ENCODE data around the gene MTO1. TPM values are rescaled to one million over a fixed set of nuclear protein-coding genes. Genes with fewer than 3 reads are reported as not detected.

MTO1 gene
- total RNA-seq, 1 experiment from 2014 or later = 19.5 TPM

DNA sequence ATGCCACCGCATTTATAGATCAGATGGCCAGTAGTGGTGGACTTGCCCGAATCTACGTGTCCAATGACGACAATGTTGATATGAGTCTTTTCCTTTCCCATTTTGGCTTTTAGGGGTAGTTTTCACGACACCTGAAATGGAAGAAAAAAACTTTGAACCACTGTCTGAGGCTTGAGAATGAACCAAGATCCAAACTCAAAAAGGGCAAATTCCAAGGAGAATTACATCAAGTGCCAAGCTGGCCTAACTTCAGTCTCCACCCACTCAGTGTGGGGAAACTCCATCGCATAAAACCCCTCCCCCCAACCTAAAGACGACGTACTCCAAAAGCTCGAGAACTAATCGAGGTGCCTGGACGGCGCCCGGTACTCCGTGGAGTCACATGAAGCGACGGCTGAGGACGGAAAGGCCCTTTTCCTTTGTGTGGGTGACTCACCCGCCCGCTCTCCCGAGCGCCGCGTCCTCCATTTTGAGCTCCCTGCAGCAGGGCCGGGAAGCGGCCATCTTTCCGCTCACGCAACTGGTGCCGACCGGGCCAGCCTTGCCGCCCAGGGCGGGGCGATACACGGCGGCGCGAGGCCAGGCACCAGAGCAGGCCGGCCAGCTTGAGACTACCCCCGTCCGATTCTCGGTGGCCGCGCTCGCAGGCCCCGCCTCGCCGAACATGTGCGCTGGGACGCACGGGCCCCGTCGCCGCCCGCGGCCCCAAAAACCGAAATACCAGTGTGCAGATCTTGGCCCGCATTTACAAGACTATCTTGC lies 58.6 kb downstream of the MTO1 start:
- H3K36me3 ChIP-seq (ENCODE audit: low read depth, low read length) = peaks cover 52% of the 10 kb centered on the region
- H3K27me3 ChIP-seq (ENCODE audit: low read length) = no peaks in the 10 kb centered on the region
- no peak for TF ChIP-seq EZH2phosphoT487 (IDR thresholded peaks at IDR 0.05; ENCODE audit: borderline replicate concordance, low read length)
- peaks cover 75% of the 10 kb centered on the region for H3K79me2 ChIP-seq (ENCODE audit: low read length)
- ATAC-seq (no peak), DNase-seq (peak; percentile 43)
- no peaks in the 10 kb centered on the region for H3K9me2 ChIP-seq (replicated peaks; ENCODE audit: low read length)
- H3K4me2 ChIP-seq (ENCODE audit: low read length) = peak overlapping the region; percentile 88
- no peak overlapping the region for H2AFZ ChIP-seq (ENCODE audit: low read length)
- H3K9me3 ChIP-seq (ENCODE audit: low read length) = no peaks in the 10 kb centered on the region
- peaks cover 39% of the 10 kb centered on the region for H3F3A ChIP-seq (ENCODE audit: low read length, unreplicated experiment)
- H3K27ac ChIP-seq (ENCODE audit: low read length) = peak overlapping the region; percentile 91
- peak overlapping the region; percentile 100 for H3K9ac ChIP-seq (ENCODE audit: low read length)
- ChIA-PET POLR2A (ENCODE audit: unreplicated experiment) (interaction anchor here (0.6 to 3.1 kb wide), 4 partner anchors 60 to 92 kb away, joined by 3 to 51 read pairs (median 12); no protein-coding TSS in a partner anchor), CTCF (no interaction called here)
- peaks cover 34% of the 10 kb centered on the region for H3K4me1 ChIP-seq (ENCODE audit: insufficient read depth, low read length)
- peaks cover 45% of the 10 kb centered on the region for H4K20me1 ChIP-seq (ENCODE audit: low read length)
- peak overlapping the region; percentile 93 for H3K4me3 ChIP-seq (ENCODE audit: low read length)
- intact Hi-C loops (cut with micrococcal nuclease) = loop anchor here (2.0 kb wide), 1 partner anchor 135 kb away; no protein-coding TSS in a partner anchor
- BruUV-seq (replicated peaks) = no TSS peak

GRCh38 chr6:73520688-73521350 lies 59.3 kb downstream of the MTO1 start, which contains the start of gene EEF1A1:
Gene EEF1A1 (minus strand): TSS chr6:73521032. CDS start chr6:73520026, 1,006 bp downstream.
- intact Hi-C loops (cut with micrococcal nuclease) = loop anchor here (1.0 to 2.0 kb wide), 3 partner anchors 59 to 134 kb away; no protein-coding TSS in a partner anchor
- no TSS peak for BruUV-seq (replicated peaks)
- DNase-seq (peak; percentile 98), ATAC-seq (peak; percentile 70)
- CTCF ChIA-PET = interaction anchor here (1.1 kb wide), 1 partner anchor 59 kb away, joined by 3 read pairs; no protein-coding TSS in a partner anchor
- peaks cover 34% of the 10 kb centered on the region for H3K4me1 ChIP-seq (ENCODE audit: insufficient read depth, low read length)
- H3K79me2 ChIP-seq (ENCODE audit: low read length) = peaks cover 75% of the 10 kb centered on the region
- peak within 1 kb of the TSS; percentile 99 for H3K27ac ChIP-seq (ENCODE audit: low read length)
- H3F3A ChIP-seq (ENCODE audit: low read length, unreplicated experiment) = peaks cover 32% of the 10 kb centered on the region
- H4K20me1 ChIP-seq (ENCODE audit: low read length) = peaks cover 38% of the 10 kb centered on the region
- peak within 1 kb of the TSS; percentile 98 for H3K4me2 ChIP-seq (ENCODE audit: low read length)
- H3K27me3 ChIP-seq (ENCODE audit: low read length) = no peaks in the 10 kb centered on the region
- TF ChIP-seq, protein P1, sequence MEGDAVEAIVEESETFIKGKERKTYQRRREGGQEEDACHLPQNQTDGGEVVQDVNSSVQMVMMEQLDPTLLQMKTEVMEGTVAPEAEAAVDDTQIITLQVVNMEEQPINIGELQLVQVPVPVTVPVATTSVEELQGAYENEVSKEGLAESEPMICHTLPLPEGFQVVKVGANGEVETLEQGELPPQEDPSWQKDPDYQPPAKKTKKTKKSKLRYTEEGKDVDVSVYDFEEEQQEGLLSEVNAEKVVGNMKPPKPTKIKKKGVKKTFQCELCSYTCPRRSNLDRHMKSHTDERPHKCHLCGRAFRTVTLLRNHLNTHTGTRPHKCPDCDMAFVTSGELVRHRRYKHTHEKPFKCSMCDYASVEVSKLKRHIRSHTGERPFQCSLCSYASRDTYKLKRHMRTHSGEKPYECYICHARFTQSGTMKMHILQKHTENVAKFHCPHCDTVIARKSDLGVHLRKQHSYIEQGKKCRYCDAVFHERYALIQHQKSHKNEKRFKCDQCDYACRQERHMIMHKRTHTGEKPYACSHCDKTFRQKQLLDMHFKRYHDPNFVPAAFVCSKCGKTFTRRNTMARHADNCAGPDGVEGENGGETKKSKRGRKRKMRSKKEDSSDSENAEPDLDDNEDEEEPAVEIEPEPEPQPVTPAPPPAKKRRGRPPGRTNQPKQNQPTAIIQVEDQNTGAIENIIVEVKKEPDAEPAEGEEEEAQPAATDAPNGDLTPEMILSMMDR (conservative IDR thresholded peaks at IDR 0.05; ENCODE audit: low read depth, low read length) = no peak
- no peaks in the 10 kb centered on the region for H3K9me2 ChIP-seq (replicated peaks; ENCODE audit: low read length)
- peaks cover 45% of the 10 kb centered on the region for H3K36me3 ChIP-seq (ENCODE audit: low read depth, low read length)
- H3K4me3 ChIP-seq (ENCODE audit: low read length) = peak within 1 kb of the TSS; percentile 93
- H2AFZ ChIP-seq (ENCODE audit: low read length) = peak within 1 kb of the TSS; percentile 87
- POLR2A ChIA-PET (ENCODE audit: unreplicated experiment) = interaction anchor here (0.6 to 3.1 kb wide), 5 partner anchors 8 to 85 kb away, joined by 3 to 51 read pairs (median 6); no protein-coding TSS in a partner anchor
- peak within 1 kb of the TSS; percentile 100 for H3K9ac ChIP-seq (ENCODE audit: low read length)
- H3K9me3 ChIP-seq (ENCODE audit: low read length) = no peaks in the 10 kb centered on the region

GRCh38 chr6:73521351-73521985 lies 59.9 kb downstream of the MTO1 start:
- Histone ChIP-seq H3F3A (ENCODE audit: low read length, unreplicated experiment) (peaks cover 26% of the 10 kb centered on the region), H4K20me1 (ENCODE audit: low read length) (peaks cover 32% of the 10 kb centered on the region), H3K36me3 (ENCODE audit: low read depth, low read length) (peaks cover 38% of the 10 kb centered on the region), H3K4me1 (ENCODE audit: insufficient read depth, low read length) (peaks cover 33% of the 10 kb centered on the region), H2AFZ (ENCODE audit: low read length) (peak overlapping the region; percentile 87), H3K4me2 (ENCODE audit: low read length) (peak overlapping the region; percentile 98), H3K27me3 (ENCODE audit: low read length) (no peaks in the 10 kb centered on the region), H3K79me2 (ENCODE audit: low read length) (peaks cover 72% of the 10 kb centered on the region), H3K9me3 (ENCODE audit: low read length) (no peaks in the 10 kb centered on the region), H3K9ac (ENCODE audit: low read length) (peak overlapping the region; percentile 97), H3K9me2 (replicated peaks; ENCODE audit: low read length) (no peaks in the 10 kb centered on the region), H3K4me3 (ENCODE audit: low read length) (peak overlapping the region; percentile 93), H3K27ac (ENCODE audit: low read length) (peak overlapping the region; percentile 99)
- peak; percentile 53 for DNase-seq
- TF ChIP-seq EZH2 (IDR thresholded peaks at IDR 0.05; ENCODE audit: low read length, unreplicated experiment) (no peak), EZH2phosphoT487 (IDR thresholded peaks at IDR 0.05; ENCODE audit: borderline replicate concordance, low read length) (no peak)
- TF ChIP-seq, protein P1 (conservative IDR thresholded peaks at IDR 0.05; ENCODE audit: low read depth, low read length) = no peak
- CTCF ChIA-PET = interaction anchor here (1.1 kb wide), 1 partner anchor 58 kb away, joined by 3 read pairs; no protein-coding TSS in a partner anchor
- intact Hi-C loops (cut with micrococcal nuclease) = loop anchor here (1.0 to 2.0 kb wide), 3 partner anchors 59 to 133 kb away; no protein-coding TSS in a partner anchor
- POLR2A ChIA-PET (ENCODE audit: unreplicated experiment) = interaction anchor here (0.6 to 3.1 kb wide), 7 partner anchors 9 to 1217 kb away, joined by 3 to 51 read pairs (median 4); no protein-coding TSS in a partner anchor
- ATAC-seq = peak; percentile 54
- TSS peak; percentile 75 for BruUV-seq (replicated peaks)
